HepG2 (cell line): ENCODE measurements around the gene NUSAP1. TPM values are rescaled to one million over a fixed set of nuclear protein-coding genes. Genes with fewer than 3 reads are reported as not detected.
A peak's percentile ranks its signal among the peaks of the same experiment; 100 is the strongest.

Experiments used
- ATAC-seq: fragments of 200-7000 bp; cut with Tn5 transposase; 3 replicates; pipeline ENCODE4 v1.9.1; 2020; ENCODE audit warnings: mild to moderate bottlenecking, moderate library complexity
- BruUV-seq: library from RNA; stranded (reverse); fragments of 400-500 nt; replicated peaks from 2 replicates; lab custom pipeline; 2021; lab: Mats Ljungman, UMichigan
- CTCF ChIA-PET: fragments of 300-600 bp; formaldehyde crosslinking; extraction: SDS; loops from one replicate; lab custom pipeline; 2021; ENCODE audit warnings: low total read pairs, inconsistent platforms, low intra/inter-chr PET ratio; lab: Yijun Ruan, JAX
- POLR2A ChIA-PET: fragments of 350-600 bp; sonication (Branson Sonifier 250); formaldehyde crosslinking; loops from one replicate; lab custom pipeline; 2020; ENCODE audit warnings: antibody characterized with exemption, inconsistent platforms; lab: Yijun Ruan, JAX
- DNase-seq: peaks from one replicate; pipeline ENCODE4 v3.0.0-alpha.2; 2015; ENCODE audit warnings: low spot score
- FAIRE-seq: peaks from 3 replicates; lab custom pipeline; 2011; peaks lifted over from hg19 to GRCh38; lab: Jason Lieb, UNC
- H2AFZ ChIP-seq: one replicate; pipeline ENCODE4 v1.6.1; 2011; ENCODE audit warnings: low read length, inconsistent platforms
- H3K27ac ChIP-seq: fragments of 300-600 bp; 3 replicates; pipeline ENCODE4 v1.8.0; 2011; ENCODE audit warnings: mixed run types, mild to moderate bottlenecking, mixed read lengths, low read length, inconsistent platforms; ENCODE audit not compliant: insufficient read depth; ENCODE audit errors: extremely low read length
- H3K27me3 ChIP-seq, 2 experiments: fragments of 200-600 bp in 1 of 2; 2 replicates in 1 of 2; 3 replicates in 1 of 2; pipeline versions ENCODE4 v1.6.0 to v1.8.0; 2011; ENCODE audit warnings: low read length in 2 of 2, mild to moderate bottlenecking in 2 of 2, moderate library complexity in 2 of 2, inconsistent platforms in 1 of 2; ENCODE audit not compliant: insufficient read depth in 2 of 2, control insufficient read depth in 1 of 2
- H3K36me3 ChIP-seq, 2 experiments: fragments of 200-600 bp in 1 of 2; replicated peaks in 1 of 2; 2 replicates in 1 of 2; 3 replicates in 1 of 2; pipeline versions ENCODE4 v1.5.1 to v1.8.0; 2011; ENCODE audit warnings: low read length in 2 of 2, inconsistent platforms in 1 of 2; ENCODE audit not compliant: insufficient read depth in 2 of 2, control insufficient read depth in 1 of 2
- H3K4me1 ChIP-seq: 2 replicates; pipeline ENCODE4 v1.5.1; 2012; ENCODE audit warnings: low read length, inconsistent platforms; ENCODE audit not compliant: insufficient read depth
- H3K4me2 ChIP-seq: 2 replicates; pipeline ENCODE4 v1.6.0; 2011; ENCODE audit warnings: low read depth, low read length, inconsistent platforms
- H3K4me3 ChIP-seq, 3 experiments: fragments of 200-600 bp in 1 of 3; sonication (generic), shearing (Covaris generic) in 1 of 3; replicated peaks in 1 of 3; 2 replicates each; pipeline ENCODE4 v1.5.1; 2011 to 2016; ENCODE audit warnings: low read length in 3 of 3, inconsistent platforms in 2 of 3, low read depth in 2 of 3, mild to moderate bottlenecking in 2 of 3, control low read depth in 1 of 3, mixed read lengths in 1 of 3; ENCODE audit not compliant: insufficient read depth in 1 of 3
- H3K79me2 ChIP-seq: one replicate; pipeline ENCODE4 v1.6.1; 2011; ENCODE audit warnings: low read length, inconsistent platforms; ENCODE audit not compliant: insufficient read depth
- H3K9ac ChIP-seq: 2 replicates; pipeline ENCODE4 v1.6.0; 2011; ENCODE audit warnings: mild to moderate bottlenecking, low read depth, low read length, inconsistent platforms; ENCODE audit not compliant: insufficient read depth
- H3K9me3 ChIP-seq: 2 replicates; pipeline ENCODE4 v1.5.1; 2012; ENCODE audit warnings: mild to moderate bottlenecking, low read length
- H4K20me1 ChIP-seq: 2 replicates; pipeline ENCODE4 v1.6.0; 2011; ENCODE audit warnings: inconsistent platforms, mild to moderate bottlenecking, low read length, moderate library complexity; ENCODE audit not compliant: insufficient read depth
- BCL6 ChIP-seq: IDR thresholded peaks from 2 replicates; pipeline ENCODE4 v1.6.1; 2016; ENCODE audit warnings: missing genetic modification reagents, missing compliant biosample characterization
- CENPX ChIP-seq: sonication (generic); formaldehyde crosslinking; IDR thresholded peaks from 2 replicates; pipeline ENCODE4 v1.9.0; 2021; ENCODE audit warnings: mild to moderate bottlenecking, missing genetic modification reagents, moderate library complexity
- MIXL1 ChIP-seq: IDR thresholded peaks from 2 replicates; pipeline ENCODE4 v1.6.1; 2016
- NCOA5 ChIP-seq: sonication (generic); formaldehyde crosslinking; IDR thresholded peaks from 2 replicates; pipeline ENCODE4 v1.4.0; 2020; ENCODE audit warnings: missing genetic modification reagents
- SRSF9 ChIP-seq: fragments of 200-400 bp; formaldehyde crosslinking; IDR thresholded peaks from 2 replicates; pipeline ENCODE4 v1.6.1; 2018; ENCODE audit warnings: borderline replicate concordance, mild to moderate bottlenecking, low read depth, low read length; ENCODE audit not compliant: insufficient read depth, poor library complexity, severe bottlenecking
- ZBTB20 ChIP-seq: sonication (generic); formaldehyde crosslinking; IDR thresholded peaks from 2 replicates; pipeline ENCODE4 v1.8.1; 2023; ENCODE audit warnings: missing genetic modification reagents, low read depth, mild to moderate bottlenecking, borderline replicate concordance
- ZKSCAN8 ChIP-seq: IDR thresholded peaks from 2 replicates; pipeline ENCODE4 v1.6.1; 2016; ENCODE audit warnings: borderline replicate concordance, missing genetic modification reagents, missing compliant biosample characterization
- ZNF235 ChIP-seq: sonication (generic); formaldehyde crosslinking; IDR thresholded peaks from 2 replicates; pipeline ENCODE4 v1.8.1; 2023; ENCODE audit warnings: mild to moderate bottlenecking, missing genetic modification reagents, borderline replicate concordance
- ZNF761 ChIP-seq: sonication (generic); formaldehyde crosslinking; conservative IDR thresholded peaks from 2 replicates; pipeline ENCODE4 v1.4.0; 2020; ENCODE audit warnings: mild to moderate bottlenecking, missing genetic modification reagents
- ZNF790 ChIP-seq: sonication (generic); formaldehyde crosslinking; IDR thresholded peaks from 2 replicates; pipeline ENCODE4 v1.8.0; 2022; ENCODE audit warnings: missing genetic modification reagents, mild to moderate bottlenecking, borderline replicate concordance
- WGBS: methylation state at CpG from one replicate; pipeline ENCODE4 v1.1.6; 2017; ENCODE audit warnings: low lambda C conversion rate; 5-methylcytosine and 5-hydroxymethylcytosine counted together
- in situ Hi-C: cut with HindIII; loops from 2 replicates; pipeline ENCODE4 v1.10.0; 2017; ENCODE audit warnings: low pct_unique_long_range_greater_than_20kb; ENCODE audit not compliant: extremely low pct_ligation_motif_present
- intact Hi-C: fragments of 100-400 bp; cut with micrococcal nuclease; formaldehyde crosslinking; loops from one replicate; pipeline ENCODE4 v1.10.0; 2022; ENCODE audit not compliant: unreplicated experiment
- polyA plus RNA-seq, 8 experiments: library from polyadenylated mRNA; depleted of rRNA in 3 of 8; stranded (reverse) in 7 of 8; unstranded in 1 of 8; fragments of >200 nt; fragmentation: Illumina TruSeq in 4 of 8; extraction: Trizol in 4 of 8; gene quantifications; 2 replicates each; pipeline versions ENCODE4 v1.2.1 to v1.2.3, GENCODE V29; 2011 to 2016; ENCODE audit warnings: low read depth in 4 of 8, missing spikeins in 1 of 8, mixed read lengths in 1 of 8; ENCODE audit not compliant: insufficient read depth in 1 of 8
- total RNA-seq, 5 experiments: library from RNA; depleted of rRNA; stranded (reverse); fragments of >200 nt; fragmentation: Illumina TruSeq; extraction: Trizol; gene quantifications; 2 replicates each; pipeline ENCODE4 v1.2.3, GENCODE V29; 2016; ENCODE audit warnings: low read depth in 1 of 5
- TF ChIP-seq, protein P1 (sequence below): sonication (generic); formaldehyde crosslinking; conservative IDR thresholded peaks from 2 replicates; pipeline ENCODE4 v1.4.0; 2020; ENCODE audit warnings: mild to moderate bottlenecking, missing genetic modification reagents, moderate library complexity

NUSAP1 gene
- total and polyA plus RNA-seq, 2 of the 13 experiments (the other 11 are each of a cell fraction or from before 2014, with no cell fraction given), result 59.5 to 106 TPM

DNA sequence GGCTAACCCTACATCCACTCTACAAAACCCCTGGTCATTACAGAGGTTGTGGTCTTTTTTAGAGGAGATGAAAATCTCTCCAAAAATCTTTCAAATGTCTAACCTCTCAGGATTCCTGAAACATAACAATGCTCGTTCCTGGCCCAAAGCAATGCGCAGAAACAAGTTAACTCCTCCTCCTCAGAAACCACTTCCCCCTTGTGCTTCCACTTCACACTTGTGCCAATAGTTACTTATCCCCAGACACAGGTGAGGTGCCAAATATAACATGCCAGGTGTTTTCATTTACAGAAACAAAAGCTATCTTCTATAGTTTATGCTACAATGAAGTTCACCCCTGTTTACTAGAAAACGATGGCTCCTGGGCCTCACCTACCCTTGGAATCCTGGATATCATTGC lies 63.4 kb downstream of the NUSAP1 start (continued):
- TF ChIP-seq ZNF235, result no peak
- no peak for TF ChIP-seq SRSF9
- TF ChIP-seq, protein P1, sequence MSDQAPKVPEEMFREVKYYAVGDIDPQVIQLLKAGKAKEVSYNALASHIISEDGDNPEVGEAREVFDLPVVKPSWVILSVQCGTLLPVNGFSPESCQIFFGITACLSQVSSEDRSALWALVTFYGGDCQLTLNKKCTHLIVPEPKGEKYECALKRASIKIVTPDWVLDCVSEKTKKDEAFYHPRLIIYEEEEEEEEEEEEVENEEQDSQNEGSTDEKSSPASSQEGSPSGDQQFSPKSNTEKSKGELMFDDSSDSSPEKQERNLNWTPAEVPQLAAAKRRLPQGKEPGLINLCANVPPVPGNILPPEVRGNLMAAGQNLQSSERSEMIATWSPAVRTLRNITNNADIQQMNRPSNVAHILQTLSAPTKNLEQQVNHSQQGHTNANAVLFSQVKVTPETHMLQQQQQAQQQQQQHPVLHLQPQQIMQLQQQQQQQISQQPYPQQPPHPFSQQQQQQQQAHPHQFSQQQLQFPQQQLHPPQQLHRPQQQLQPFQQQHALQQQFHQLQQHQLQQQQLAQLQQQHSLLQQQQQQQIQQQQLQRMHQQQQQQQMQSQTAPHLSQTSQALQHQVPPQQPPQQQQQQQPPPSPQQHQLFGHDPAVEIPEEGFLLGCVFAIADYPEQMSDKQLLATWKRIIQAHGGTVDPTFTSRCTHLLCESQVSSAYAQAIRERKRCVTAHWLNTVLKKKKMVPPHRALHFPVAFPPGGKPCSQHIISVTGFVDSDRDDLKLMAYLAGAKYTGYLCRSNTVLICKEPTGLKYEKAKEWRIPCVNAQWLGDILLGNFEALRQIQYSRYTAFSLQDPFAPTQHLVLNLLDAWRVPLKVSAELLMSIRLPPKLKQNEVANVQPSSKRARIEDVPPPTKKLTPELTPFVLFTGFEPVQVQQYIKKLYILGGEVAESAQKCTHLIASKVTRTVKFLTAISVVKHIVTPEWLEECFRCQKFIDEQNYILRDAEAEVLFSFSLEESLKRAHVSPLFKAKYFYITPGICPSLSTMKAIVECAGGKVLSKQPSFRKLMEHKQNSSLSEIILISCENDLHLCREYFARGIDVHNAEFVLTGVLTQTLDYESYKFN, result no peak
- no peak for TF ChIP-seq BCL6 (CRISPR knock-in tag)

DNA sequence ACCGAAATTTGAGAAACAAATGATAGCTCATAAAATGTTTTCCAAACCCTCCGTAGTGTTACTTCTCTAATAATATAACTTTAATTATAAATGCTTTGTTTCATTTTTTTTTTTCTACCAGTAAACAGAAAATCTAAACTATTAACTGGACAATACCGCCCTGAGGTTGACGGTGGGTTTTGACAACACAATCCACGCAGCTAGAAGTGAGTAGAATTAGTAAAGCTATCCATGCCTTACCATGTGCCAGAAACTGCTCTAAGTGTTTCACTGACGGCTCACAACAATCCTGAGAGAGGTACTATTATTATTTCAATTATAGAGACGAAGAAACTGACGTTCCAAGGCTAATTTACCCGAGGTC lies 69.2 kb downstream of the NUSAP1 start:
- intact Hi-C loops, result no loop called here
- peak overlapping the region; percentile 90 for H3K9ac ChIP-seq
- BruUV-seq, result TSS peak; percentile 98
- no peaks in the 10 kb centered on the region for H3K9me3 ChIP-seq
- H3K4me3 ChIP-seq, result peak overlapping the region; percentile 65 to 83 (median 83)
- no peaks in the 10 kb centered on the region for H3K36me3 ChIP-seq
- DNase-seq (no peak), FAIRE-seq (no peak), ATAC-seq (no peak)
- ChIA-PET CTCF (no interaction called here), POLR2A (interaction anchor here (0.8 kb wide), 1 partner anchor 10 kb away, joined by 3 read pairs; no protein-coding TSS in a partner anchor)
- H3K27ac ChIP-seq, result peak overlapping the region; percentile 84
- 2% methylated on average over 9 of the region's 9 CpGs for WGBS
- peaks cover 2% of the 10 kb centered on the region for H3K79me2 ChIP-seq
- H3K4me2 ChIP-seq, result peak overlapping the region; percentile 67
- no peaks in the 10 kb centered on the region for H4K20me1 ChIP-seq
- peak overlapping the region; percentile 88 for H2AFZ ChIP-seq
- peaks cover 20% of the 10 kb centered on the region for H3K4me1 ChIP-seq
- in situ Hi-C loops, result no loop called here
- H3K27me3 ChIP-seq, result no peaks in the 10 kb centered on the region; a peak in 1 of 5 replicates
- TF ChIP-seq CENPX (CRISPR knock-in tag) (no peak), ZNF761 (no peak; the same call in 1 of the 2 replicates), NCOA5 (CRISPR knock-in tag) (no peak), ZNF790 (CRISPR knock-in tag) (peak; percentile 8; the same call in 1 of the 2 replicates), ZKSCAN8 (CRISPR knock-in tag) (no peak), MIXL1 (CRISPR knock-in tag) (no peak), ZBTB20 (CRISPR knock-in tag) (no peak)
